CD1c-positive myeloid dendritic cell (primary cell): Measurements from ENCODE around the gene DGKB.

Experiments used
- DNase-seq: peaks from one replicate; pipeline ENCODE4 v3.0.0-alpha.2; 2016; ENCODE audit errors: extremely low spot score

DGKB gene

DNA sequence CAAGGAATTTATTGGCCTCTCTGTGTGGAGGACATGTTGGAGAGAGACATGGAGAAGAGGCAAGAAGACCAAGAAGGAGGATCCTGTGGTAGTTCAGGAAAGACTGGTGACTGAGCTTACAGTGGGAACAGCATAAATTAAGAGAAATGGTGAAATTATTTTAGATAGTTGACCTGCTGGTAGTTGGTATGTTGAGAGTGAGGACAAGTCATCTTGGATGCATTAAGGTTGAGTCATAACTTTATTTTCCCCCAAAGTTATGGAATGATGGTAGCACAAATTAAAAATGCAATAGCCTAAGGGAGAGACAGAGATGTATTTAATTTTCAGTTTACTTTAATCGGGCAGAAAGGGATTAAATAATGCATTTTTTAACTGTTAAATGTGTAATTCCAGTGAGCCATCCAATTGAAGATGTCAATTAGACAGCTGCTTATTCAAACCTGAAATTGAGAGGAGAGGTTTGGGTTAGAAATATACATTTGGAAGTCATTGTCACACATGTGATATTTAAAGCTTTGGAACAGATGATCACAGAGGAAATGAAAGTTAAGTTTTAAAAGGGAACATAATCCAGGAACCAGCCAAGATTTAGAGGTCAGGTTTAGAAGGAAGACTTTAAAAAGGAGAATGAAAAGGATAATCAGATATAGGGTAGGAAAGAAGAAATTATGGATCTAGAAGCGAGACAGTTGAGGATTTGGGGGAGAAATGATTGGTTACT, 80.6 kb downstream of the DGKB start:
- DNase-seq, result no peak

DNA sequence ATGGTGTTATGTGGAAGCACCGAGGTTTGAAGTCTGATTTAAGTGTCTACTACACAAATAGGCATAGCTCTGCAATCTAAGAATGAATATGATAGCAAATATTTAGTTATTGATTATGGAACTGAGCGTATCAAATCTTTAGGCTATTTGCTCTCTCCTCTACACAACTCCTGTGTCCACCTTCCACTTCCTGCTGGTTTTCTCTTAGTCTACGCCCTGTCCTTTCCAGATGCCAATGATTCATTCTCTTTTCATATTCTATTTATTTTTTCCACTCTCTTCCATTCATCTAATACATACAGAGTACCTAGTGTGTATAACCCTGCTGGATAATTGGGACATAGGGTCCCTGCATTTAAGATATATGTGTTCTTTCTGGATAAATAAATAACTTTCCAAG, 83.7 kb downstream of the DGKB start:
- no peak for DNase-seq

DNA sequence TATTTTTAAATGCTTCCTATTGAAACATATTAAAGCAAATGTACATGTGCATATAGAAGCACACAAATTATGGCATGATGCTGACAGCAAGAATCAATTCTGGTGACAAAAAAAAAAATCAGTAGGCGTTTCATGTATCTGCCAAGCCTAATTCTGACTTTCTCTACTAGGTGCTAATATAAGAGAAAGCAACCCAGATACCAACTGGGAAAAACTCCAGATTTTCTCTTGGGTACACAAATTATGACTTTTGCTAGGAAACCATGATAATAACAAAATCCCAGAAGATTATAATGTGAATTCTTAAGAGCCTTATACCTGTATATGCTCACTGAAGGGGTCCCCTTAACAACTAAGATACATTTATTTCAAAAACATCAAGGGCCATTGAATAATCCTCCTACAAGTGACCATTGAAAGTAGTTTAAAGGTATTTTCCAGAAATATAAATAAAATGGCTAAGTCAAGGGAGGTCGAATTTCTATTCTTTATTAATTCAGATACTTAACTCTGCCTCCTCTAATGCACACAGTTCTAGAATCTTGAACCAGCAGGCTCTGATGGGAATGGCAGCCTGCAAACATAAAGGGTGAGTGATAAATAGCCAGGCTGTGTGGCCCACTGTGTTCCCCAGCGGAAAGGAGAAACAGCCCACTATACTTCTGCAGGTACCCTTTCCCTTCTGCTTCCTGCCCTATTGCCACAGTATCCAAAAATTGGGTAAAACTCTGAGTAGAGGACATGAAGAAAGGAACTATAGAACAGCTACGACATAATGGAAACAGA, 84.5 kb downstream of the DGKB start:
- no peak for DNase-seq

DNA sequence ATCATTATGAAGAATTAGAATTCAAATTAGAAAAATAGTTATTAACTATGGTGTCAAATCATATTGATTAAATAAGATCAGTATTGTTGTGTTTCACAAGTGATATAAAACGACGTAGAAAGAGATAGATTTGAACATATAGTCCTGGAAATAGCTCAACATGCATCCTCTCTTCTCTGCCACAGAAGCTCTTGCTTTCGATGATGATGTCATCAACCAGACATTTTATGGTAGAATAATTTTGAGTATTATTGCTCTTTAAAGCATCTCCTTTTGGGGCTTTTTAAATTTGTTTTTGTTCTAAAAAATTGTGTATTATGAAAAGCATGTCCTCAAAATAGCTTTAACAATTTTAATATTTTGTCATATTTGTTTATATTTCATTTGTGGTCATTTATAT, 95.0 kb downstream of the DGKB start:
- no peak for DNase-seq

DNA sequence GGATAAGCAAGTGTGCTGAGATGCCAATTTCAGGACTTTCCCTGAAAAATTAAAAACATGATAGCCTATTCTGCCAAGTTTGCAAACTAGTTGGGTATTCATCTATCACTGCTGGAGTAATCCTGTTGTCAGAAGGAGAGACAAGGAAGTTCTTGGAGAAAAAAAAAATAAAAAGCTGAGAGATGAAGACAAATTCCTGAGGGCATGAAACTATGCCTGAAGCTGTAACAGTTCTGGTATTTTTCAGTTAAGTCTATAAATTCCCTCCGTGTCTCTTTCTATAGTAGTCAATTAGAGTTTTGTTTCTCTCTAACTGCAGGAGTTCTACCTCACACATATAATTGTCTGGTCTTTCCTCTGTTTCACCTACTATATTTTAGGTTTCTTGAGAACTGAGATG, 95.7 kb downstream of the DGKB start:
- DNase-seq, result no peak

DNA sequence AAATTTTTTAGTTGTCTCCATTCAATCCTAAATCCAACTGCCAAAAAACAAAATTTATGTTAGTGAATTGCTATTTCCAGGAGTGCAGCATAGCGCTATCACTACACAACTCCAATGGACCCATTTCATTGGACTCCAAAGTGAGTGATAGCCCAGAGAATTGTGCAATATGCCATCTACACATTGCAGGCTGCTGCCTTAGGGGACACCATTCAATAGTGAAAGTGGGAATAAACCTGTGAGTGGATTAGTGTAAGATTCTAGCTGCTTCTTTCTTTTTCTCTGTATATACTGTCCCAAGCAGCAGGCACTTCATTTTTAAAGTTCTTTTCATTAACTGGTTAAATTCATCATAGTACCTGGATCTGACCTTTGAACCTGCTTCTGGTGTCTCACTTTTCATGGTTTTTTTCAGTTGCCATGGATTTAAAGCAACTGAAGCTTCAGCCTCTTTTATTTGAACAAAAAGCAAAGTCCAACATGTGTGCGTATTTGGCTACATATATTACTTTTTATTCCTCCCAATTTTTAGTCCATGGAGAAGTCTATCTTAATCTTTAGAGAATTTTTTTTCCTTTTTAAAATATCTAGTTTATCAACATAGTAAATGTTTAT, 97.3 kb downstream of the DGKB start:
- DNase-seq, result no peak

DNA sequence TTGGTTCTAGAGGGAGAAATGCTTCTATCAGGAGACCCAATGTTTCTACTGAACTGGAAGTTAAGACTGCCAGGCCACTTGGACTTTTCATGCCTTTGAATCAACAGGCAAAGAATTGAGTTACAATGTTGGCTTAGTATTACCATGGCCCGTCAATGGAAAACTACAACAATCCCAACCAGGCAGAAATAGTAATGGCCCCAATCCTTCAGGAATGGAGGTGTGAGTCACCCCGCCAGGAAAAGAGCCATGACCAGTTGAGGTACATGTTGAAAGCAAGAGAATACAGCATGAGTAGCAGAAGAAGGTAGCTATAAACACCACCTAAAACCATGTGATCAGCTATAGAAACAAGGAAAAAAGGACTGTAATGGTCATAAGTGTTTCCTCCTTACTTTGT, 101.9 kb downstream of the DGKB start:
- no peak for DNase-seq

DNA sequence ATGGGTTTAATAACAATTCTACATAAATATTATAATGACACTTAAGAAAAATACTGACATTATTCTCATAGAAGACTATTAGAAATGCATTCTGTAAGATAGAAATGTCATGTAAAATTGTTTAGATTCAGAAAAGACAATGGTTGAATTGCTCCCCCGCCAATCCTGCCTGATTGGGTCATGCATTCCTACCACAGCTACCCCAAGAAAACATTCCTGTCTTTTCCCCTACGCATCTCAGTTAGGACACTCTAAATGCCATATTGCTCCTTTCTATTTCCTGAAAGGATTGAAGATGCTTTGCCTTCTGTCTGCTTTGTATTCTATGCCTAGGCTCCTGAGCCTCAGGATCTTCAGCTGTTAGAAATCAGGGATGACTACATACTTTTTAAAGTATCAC, 109.4 kb downstream of the DGKB start:
- no peak for DNase-seq

DNA sequence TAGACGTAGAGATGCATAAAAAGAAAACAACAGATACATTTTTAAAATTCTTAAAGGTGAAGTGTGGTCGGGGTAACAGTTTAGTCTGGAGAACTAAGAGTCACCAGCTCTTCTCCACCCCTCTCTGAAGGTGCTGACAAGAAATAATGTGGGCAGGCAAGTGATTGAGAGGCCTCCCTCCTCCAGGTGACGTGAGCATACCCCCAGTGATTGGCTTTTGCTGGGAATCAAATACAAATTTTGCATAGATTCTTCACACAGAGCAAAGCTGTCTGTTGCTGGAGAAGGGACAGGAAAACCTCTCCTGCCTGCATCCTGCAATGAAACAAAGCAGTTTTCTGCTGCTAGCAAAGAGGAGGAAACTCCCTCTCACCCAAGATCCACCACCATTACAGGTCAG, 115.0 kb downstream of the DGKB start:
- no peak for DNase-seq

DNA sequence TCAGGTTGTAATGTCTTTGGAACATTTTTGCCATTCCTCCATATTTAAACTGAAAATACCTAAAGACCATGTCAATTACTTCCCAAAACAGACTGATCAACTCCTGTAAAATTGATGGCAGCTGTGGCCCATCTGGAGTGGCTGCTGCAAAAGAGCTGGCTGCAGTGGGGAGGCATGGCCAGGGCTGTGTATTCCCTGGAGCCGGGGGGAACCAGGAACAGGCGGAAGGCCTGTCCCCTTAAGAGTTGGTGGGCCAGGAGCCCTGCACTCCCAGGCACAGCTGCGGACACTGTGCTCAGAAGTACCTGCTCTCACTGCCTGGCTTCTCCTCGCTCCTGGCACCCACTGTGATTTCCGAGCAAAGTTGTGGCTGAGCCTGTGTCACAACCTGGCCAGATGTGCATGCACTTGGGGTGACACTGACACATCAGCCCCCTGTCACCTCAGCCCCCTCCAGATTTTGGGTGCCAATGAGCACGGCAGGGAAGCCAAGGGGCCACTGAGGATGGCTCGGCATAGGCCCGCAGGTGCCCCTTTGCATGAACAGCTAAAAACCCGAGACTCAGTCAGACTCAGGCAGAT, 116.1 kb downstream of the DGKB start:
- DNase-seq, result no peak

DNA sequence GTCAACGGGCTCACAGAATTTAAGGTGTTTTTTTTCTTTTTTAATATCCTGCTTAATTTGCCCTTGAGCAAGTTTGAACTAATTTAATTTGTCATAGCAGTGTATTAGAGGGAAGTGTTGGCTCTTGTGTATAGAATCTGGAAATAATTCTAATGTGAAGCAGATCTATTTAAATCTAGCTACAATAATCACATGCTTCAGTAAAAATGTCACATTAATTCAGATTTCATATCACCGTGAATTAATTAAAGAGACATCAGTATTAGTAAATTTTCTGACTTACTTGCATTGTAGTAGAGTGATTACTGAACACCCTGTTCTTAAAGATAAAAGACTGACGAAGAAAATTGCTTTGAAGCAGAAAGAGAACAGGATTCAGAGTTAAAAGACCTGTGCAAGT, 124.7 kb downstream of the DGKB start:
- DNase-seq, result no peak

DNA sequence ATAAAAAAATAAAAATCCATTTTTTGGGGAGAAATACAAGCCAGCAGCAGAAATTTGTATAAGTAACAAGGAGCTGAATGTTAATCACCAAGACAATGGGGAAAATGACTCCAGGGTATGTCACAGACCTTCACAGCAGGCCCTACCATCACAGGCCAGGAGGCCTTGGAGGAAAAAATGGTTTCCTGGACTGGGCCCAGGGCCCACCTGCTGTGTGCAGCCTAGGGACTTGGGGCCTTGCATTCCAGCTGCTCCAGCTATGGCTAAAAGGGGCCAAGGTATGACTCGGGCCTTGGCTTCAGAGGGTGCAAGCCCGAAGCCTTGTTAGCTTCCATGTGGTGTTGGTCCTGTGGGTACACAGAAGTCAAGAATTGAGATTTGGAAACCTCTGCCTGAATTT, 126.3 kb downstream of the DGKB start:
- no peak for DNase-seq

DNA sequence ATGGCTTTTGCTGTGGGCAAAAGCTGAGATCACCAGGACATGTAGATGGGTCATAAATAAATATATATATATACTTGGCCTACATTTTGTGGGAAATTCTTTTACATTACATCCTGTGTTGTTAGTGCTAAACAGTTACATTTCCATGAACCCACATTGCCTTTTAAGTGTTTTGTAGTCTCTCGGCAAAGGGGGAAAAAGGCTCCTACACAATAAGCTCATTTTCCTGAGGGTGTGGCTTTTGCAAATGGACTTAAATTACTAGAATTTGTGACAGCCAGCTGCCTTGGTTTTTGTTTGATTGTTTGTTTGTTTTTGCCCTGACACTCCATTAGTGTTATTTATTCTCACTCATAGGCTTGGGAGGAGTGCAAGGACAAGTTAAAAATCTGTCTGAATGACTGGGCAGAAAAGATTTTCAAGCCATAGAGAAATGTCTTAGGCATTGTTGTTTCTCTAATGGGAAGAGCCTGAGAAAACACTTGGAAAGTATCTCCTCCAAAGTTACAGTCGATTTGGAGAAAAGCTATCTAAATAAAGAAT, 128.8 kb downstream of the DGKB start:
- DNase-seq, result no peak

DNA sequence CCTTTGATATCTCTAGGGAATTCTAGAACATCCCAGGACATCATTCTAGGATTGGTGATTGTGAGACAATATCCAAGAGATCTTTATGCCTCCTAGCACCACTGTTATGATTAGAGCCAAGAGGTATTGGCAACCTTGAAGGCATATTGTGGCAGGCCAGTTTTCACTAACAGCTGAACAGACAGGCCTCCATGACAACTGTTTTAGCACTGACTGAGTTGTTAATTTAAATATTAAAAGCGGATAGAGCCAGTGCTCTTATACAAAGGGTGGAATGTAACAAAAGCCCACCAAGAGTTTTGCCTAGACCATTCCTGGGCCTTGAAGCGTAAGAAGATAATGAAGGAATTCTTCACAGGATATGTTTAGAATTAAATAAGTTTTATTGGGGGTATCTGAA, 131.9 kb downstream of the DGKB start:
- DNase-seq, result no peak

DNA sequence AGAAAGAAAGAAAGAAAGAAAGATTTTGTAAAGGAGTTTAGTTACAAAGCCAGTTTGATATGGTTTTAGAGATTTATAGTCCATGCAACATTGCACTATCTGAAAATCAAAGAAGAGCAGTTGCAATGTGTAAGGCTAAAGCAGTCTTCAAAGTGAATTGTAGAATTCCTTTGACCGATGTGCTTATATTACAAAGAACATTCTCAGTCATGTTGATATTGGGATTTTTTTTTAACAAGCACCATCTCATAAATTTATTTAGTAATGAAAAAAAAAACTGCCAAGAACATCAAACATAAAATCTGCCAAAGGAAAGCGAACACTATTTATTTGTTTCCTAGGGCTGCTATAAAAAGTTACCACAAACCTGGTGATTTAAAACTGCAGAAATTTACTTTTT, 133.3 kb downstream of the DGKB start:
- DNase-seq, result no peak

DNA sequence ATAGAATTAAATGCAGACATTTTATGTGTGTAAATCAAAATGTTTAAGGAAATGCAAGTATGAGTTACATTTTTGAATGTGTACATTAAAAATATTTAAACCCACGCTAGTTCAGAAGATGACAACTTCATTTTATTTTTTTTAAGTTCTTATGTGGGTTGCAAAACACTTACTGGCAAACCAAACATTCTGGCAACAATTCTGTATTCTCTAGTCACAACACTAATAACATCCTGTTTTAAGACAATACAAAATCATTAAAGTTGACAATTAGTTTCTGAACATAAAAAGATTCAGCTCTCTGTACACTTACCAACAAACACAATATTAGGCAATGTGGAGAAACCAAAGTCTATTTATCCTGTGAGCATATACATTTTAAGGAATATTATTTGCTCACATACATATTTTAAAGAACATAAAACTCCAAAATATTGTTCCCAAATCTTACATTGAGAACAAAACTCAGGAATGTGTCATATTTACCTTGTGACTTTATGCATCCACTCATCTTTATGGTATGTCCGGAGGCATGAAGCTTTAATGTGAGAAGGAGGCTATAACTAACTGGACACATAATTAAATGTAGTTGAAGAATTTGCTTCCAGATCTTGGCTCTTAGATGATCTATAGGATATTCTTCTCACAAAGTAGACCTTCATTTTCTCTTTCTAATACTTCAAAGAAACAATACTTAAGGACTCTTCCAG, 134.7 kb downstream of the DGKB start:
- no peak for DNase-seq

DNA sequence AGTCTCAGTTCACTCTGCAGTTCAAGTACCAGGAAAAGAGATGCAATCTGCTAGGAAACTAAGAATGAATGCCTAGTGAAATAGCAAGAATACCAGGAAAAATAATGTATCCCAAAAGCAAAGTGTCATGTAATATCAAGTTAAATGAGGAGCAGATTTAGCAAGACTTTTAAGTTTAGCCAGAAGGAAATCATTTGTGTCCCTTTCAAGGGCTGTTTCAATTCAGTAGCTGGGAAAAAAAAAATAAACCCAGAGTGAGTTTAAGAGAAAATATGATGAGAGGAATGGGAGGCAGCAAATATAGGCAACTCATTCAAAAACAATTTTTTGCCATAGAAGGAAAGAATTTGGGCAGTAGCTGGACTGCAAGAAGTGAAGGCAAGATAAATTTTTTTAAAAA, 135.8 kb downstream of the DGKB start:
- DNase-seq, result no peak

DNA sequence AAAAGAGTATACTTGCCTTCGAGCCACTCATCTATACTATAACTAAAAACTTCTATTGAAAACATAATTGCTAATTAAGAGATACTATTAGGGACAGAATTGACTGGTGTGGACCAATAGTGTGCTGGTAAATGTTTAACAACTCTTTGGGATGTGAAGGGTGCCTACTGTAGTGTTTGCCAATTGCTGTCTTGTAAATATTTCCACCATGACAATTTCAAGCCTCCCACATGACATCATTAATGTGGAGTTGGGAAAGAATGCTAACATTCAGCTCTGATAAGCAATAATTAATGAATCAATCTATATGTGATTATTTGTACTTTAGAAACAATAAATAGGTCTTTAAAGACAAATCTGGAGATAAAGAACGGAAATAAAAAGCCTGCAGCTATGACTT, 136.8 kb downstream of the DGKB start:
- DNase-seq, result no peak

DNA sequence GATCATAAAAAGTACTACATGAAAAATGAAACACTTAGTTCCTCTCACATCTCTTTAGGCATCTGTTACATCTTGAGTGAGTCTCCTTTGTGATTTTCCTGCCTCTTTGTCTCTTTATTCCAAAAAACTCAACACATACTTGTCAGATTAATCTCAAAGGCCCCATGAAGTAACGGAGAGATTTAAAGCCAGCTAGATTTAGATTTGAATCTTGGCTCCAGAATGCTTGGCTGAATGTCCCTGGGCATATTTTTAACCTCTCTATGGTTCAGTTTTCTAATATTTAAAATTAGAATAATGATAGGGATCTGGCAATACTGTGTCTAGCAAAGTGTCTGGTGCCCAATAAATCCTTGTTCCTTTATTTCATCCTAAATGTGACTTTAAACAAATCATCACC, 140.0 kb downstream of the DGKB start:
- DNase-seq, result no peak

DNA sequence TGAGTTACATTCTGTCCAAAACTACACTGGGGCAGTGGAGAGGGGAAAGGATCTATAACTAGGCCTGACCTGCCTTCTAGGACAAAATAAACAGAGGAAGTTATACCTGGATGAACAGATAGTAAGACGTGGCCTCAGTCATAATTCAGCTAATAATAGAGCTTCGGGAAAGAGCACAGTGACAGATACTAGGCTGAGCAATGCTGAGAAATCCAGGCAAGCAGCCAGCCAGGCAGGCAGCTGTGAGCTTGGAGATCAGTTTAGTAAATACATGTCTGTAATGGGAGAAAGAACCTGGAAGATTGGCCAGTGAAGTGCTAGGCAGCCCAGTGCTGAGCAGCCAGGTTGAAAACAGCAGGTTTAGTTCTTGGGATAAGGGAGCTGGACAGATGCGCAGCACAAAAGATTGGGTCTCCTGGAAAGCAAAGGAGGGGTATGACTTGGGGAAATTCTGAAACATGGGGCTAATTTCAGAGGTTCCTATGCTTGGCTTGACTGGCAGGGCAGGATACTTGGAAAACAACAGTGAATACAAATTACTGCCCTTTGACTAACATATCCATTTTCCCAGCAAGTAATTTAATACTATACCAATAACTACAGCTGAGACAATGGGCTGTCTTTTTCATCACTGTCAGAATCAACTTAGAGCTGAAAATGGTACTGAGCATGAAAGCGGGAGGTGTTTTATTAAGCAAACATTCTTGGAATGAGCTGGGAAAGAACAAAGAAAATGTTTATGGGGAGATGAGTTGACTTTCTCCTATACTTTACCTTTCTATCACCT, 140.8 kb downstream of the DGKB start:
- no peak for DNase-seq
